ENCODE data around the gene AGR2.

- TF ChIP-seq CTCF (IDR thresholded peaks at IDR 0.05) (no peak), POLR2A (IDR thresholded peaks at IDR 0.05) (no peak)
Observed at GRCh38 chr7:16785321-16785720, 19.5 kb downstream of the AGR2 start.
